Measurements from ENCODE around the gene SLC39A8. TPM values are rescaled to one million over a fixed set of nuclear protein-coding genes. Genes with fewer than 3 reads are reported as not detected.
A peak's percentile ranks its signal among the peaks of the same experiment; 100 is the strongest.

Gene SLC39A8
- total RNA-seq, 1 donor from 2014 or later, result 6.9 TPM

DNA sequence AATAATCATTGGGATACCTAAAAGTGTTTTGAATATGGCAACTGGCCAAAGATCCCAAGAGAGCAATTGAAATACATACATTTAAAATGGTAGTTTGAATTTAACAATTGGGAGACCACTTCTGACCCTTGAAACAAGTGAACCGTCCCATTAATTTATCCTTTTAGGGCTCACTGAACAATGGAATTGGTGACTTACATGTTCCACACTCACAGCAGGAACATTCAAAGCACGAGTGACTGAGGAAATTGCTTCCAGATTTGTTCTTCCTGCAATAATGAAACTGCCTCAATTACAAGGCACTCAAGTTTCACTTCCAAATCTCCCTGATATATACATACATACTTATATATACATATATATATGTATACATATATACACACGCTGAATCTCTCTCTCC lies 20.6 kb downstream of the SLC39A8 start:
- Mint-ChIP-seq H3K27ac (no peak overlapping the region), H3K4me1 (peaks cover 19% of the 10 kb centered on the region), H3K9me3 (peaks cover under 1% of the 10 kb centered on the region), H3K36me3 (peaks cover 3% of the 10 kb centered on the region), H3K4me3 (no peak overlapping the region), H3K27me3 (ENCODE audit: insufficient read depth, low read depth) (peaks cover 2% of the 10 kb centered on the region)
- H3K4me3 ChIP-seq, result no peak overlapping the region
- TF ChIP-seq, protein P1, sequence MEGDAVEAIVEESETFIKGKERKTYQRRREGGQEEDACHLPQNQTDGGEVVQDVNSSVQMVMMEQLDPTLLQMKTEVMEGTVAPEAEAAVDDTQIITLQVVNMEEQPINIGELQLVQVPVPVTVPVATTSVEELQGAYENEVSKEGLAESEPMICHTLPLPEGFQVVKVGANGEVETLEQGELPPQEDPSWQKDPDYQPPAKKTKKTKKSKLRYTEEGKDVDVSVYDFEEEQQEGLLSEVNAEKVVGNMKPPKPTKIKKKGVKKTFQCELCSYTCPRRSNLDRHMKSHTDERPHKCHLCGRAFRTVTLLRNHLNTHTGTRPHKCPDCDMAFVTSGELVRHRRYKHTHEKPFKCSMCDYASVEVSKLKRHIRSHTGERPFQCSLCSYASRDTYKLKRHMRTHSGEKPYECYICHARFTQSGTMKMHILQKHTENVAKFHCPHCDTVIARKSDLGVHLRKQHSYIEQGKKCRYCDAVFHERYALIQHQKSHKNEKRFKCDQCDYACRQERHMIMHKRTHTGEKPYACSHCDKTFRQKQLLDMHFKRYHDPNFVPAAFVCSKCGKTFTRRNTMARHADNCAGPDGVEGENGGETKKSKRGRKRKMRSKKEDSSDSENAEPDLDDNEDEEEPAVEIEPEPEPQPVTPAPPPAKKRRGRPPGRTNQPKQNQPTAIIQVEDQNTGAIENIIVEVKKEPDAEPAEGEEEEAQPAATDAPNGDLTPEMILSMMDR (IDR thresholded peaks at IDR 0.05), result no peak
- no peak for TF ChIP-seq EZH2 (IDR thresholded peaks at IDR 0.05)
- TF ChIP-seq EZH2phosphoT487 (IDR thresholded peaks at IDR 0.05), result no peak
- no peaks in the 10 kb centered on the region for H3K9me3 ChIP-seq (ENCODE audit: low read depth)
- no peaks in the 10 kb centered on the region for H4K20me1 ChIP-seq (ENCODE audit: low read depth)
- no peak overlapping the region for H3K4me2 ChIP-seq
- H3K9ac ChIP-seq, result no peak overlapping the region
- H2AFZ ChIP-seq (replicated peaks), result no peak overlapping the region
- H3K4me1 ChIP-seq, result peaks cover 19% of the 10 kb centered on the region
- no peaks in the 10 kb centered on the region for H3K27me3 ChIP-seq
- H3K27ac ChIP-seq, result no peak overlapping the region
- no peaks in the 10 kb centered on the region for H3K79me2 ChIP-seq (ENCODE audit: low read depth)
- peaks cover 9% of the 10 kb centered on the region for H3F3A ChIP-seq (ENCODE audit: low read depth)
- H3K36me3 ChIP-seq, result no peaks in the 10 kb centered on the region
- DNase-seq (ENCODE audit: low spot score), result peak; percentile 6

DNA sequence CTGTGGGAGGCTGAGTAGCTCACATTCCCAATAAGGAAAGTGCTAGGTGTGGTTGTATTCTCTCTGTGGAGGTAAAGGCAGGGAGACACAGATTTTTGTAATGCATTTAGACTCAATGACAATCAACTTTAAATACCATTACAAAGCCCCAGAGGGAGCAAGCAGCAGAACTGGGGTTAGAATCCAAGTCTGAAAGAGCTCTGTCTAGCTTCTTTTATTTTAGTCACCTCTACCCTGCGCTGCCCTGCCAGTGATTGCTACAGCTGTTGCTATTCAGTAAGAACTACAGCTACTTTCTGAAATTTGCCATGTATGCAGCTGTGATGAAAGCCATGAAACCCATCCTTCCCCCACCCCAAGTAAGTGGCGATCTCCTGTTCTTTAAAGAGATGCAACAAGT lies 22.5 kb downstream of the SLC39A8 start:
- H3K27ac Mint-ChIP-seq, result no peak overlapping the region
- peak overlapping the region; percentile 22 for H3K27ac ChIP-seq
- H3F3A ChIP-seq (ENCODE audit: low read depth), result peaks cover 14% of the 10 kb centered on the region
- no peak overlapping the region for H2AFZ ChIP-seq (replicated peaks)
- peaks cover 27% of the 10 kb centered on the region for H3K4me1 Mint-ChIP-seq
- no peak overlapping the region for H3K4me3 ChIP-seq
- H3K4me1 ChIP-seq, result peaks cover 24% of the 10 kb centered on the region
- H3K4me3 Mint-ChIP-seq, result no peak overlapping the region
- H3K27me3 Mint-ChIP-seq (ENCODE audit: insufficient read depth, low read depth), result peaks cover 3% of the 10 kb centered on the region
- peaks cover 3% of the 10 kb centered on the region for H3K36me3 Mint-ChIP-seq
- H3K27me3 ChIP-seq, result no peaks in the 10 kb centered on the region
- H4K20me1 ChIP-seq (ENCODE audit: low read depth), result no peaks in the 10 kb centered on the region
- no peak for TF ChIP-seq EZH2 (IDR thresholded peaks at IDR 0.05)
- TF ChIP-seq, protein P1 (IDR thresholded peaks at IDR 0.05), result peak; percentile 13
- no peaks in the 10 kb centered on the region for H3K36me3 ChIP-seq
- no peaks in the 10 kb centered on the region for H3K9me3 ChIP-seq (ENCODE audit: low read depth)
- peak overlapping the region; percentile 6 for H3K4me2 ChIP-seq
- H3K9ac ChIP-seq, result no peak overlapping the region
- peaks cover 7% of the 10 kb centered on the region for H3K9me3 Mint-ChIP-seq
- no peaks in the 10 kb centered on the region for H3K79me2 ChIP-seq (ENCODE audit: low read depth)
- peak; percentile 46 for DNase-seq (ENCODE audit: low spot score)

DNA sequence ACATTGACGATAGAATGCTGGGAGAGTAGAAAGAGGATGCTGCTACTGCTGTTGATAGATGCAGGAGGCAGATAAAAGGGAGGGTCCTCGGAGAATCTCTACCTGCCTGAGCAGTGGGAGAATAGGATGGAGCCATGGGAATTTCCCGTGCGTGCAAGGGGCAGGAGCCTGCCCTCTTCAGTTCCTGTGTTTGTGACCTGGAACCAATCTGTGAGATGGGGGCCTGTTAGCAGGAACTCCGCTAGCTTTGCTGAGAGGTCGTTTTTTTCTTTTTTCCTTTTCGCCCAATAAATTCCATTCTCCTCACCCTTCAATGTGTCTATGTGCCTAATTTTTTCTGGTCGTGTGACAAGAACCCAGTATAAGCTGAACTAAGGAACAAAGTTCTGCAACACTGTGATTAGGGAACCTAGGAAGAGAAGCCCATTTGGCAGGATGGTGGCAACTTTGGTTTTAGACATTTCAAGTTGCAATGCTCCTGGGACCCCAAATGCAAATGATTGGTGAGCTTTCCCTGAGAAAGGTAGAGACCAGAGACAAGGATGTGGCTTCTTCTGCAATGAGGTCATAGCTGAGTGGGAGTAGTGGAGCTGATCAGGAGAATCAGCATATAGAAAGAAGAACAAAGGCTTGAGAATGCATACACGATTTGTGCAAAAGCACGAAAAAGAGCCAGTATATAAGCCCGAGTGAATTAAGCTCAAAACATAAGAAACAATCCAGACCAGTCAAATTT lies 23.9 kb downstream of the SLC39A8 start:
- H3K4me1 Mint-ChIP-seq, result peaks cover 27% of the 10 kb centered on the region
- TF ChIP-seq, protein P1 (IDR thresholded peaks at IDR 0.05), result no peak
- TF ChIP-seq EZH2phosphoT487 (IDR thresholded peaks at IDR 0.05) (no peak), EZH2 (IDR thresholded peaks at IDR 0.05) (no peak)
- no peaks in the 10 kb centered on the region for H3K36me3 ChIP-seq
- peaks cover 12% of the 10 kb centered on the region for H3K9me3 Mint-ChIP-seq
- no peak overlapping the region for H2AFZ ChIP-seq (replicated peaks)
- H3K4me3 Mint-ChIP-seq, result no peak overlapping the region
- H3K79me2 ChIP-seq (ENCODE audit: low read depth), result no peaks in the 10 kb centered on the region
- no peak overlapping the region for H3K4me3 ChIP-seq
- no peak overlapping the region for H3K27ac Mint-ChIP-seq
- no peak overlapping the region for H3K4me2 ChIP-seq
- H3K4me1 ChIP-seq, result peaks cover 24% of the 10 kb centered on the region
- no peak for DNase-seq (ENCODE audit: low spot score)
- no peaks in the 10 kb centered on the region for H4K20me1 ChIP-seq (ENCODE audit: low read depth)
- no peaks in the 10 kb centered on the region for H3K36me3 Mint-ChIP-seq
- H3F3A ChIP-seq (ENCODE audit: low read depth), result peaks cover 14% of the 10 kb centered on the region
- no peaks in the 10 kb centered on the region for H3K9me3 ChIP-seq (ENCODE audit: low read depth)
- H3K27me3 ChIP-seq, result no peaks in the 10 kb centered on the region
- no peak overlapping the region for H3K27ac ChIP-seq
- peaks cover 3% of the 10 kb centered on the region for H3K27me3 Mint-ChIP-seq (ENCODE audit: insufficient read depth, low read depth)
- no peak overlapping the region for H3K9ac ChIP-seq

Data from neural progenitor cell (in vitro differentiated cells).